T-helper 2 cell treated with Interferon-gamma antibody and Interleukin-4, amounts not matched to agents 100 ng/mL and 5 ng/mL, for 36 hours (primary cell): ENCODE results near the gene ATP6V0E2. TPM values are rescaled to one million over a fixed set of nuclear protein-coding genes. Genes with fewer than 3 reads are reported as not detected.
"Not testable (repeated sequence)": the region's sequence is repeated elsewhere in the genome, so short reads cannot be mapped to it uniquely, and the experiment has no call there.

Experiments
- intact Hi-C: fragments of 100-400 bp; cut with micrococcal nuclease; formaldehyde crosslinking; loops from one replicate; pipeline ENCODE4 v1.15.1; 2023
- total RNA-seq: library from RNA; stranded (reverse); gene quantifications from 2 replicates; pipeline ENCODE4 v1.2.3, GENCODE V29; 2022

ATP6V0E2 gene
- total RNA-seq, result 55.6 and 61.9 TPM in 2 replicates

- intact Hi-C loops, result loop anchor here (1.0 to 5.0 kb wide), 2 partner anchors 35 to 449 kb away; partner anchors contain the start of genes ACTR3C, LRRC61 and ZNF862
Measured at GRCh38 chr7:149873074-149873969, at the start of gene ATP6V0E2. ATP6V0E2 (plus strand) TSS chr7:149873969; CDS start chr7:149874066, 97 bp downstream.

DNA sequence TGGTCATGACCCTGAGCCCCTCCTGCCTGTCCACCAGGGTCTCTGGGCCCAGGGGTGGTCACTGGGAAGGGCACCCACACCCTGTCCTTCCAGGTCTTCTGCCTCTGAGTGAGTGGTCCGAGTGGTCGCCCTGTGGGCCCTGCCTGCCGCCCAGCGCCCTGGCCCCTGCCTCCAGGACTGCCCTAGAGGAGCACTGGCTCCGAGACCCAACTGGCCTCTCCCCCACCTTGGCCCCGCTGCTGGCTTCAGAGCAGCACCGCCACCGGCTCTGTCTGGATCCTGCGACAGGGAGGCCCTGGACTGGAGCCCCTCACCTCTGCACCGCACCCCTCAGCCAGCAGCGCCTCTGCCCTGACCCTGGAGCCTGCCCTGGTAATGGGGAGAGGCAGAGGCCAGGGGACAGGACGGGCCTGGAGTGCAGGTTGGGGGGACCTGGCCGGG, 49.4 kb upstream of the ATP6V0E2 start:
- intact Hi-C loops, result no loop called here

DNA sequence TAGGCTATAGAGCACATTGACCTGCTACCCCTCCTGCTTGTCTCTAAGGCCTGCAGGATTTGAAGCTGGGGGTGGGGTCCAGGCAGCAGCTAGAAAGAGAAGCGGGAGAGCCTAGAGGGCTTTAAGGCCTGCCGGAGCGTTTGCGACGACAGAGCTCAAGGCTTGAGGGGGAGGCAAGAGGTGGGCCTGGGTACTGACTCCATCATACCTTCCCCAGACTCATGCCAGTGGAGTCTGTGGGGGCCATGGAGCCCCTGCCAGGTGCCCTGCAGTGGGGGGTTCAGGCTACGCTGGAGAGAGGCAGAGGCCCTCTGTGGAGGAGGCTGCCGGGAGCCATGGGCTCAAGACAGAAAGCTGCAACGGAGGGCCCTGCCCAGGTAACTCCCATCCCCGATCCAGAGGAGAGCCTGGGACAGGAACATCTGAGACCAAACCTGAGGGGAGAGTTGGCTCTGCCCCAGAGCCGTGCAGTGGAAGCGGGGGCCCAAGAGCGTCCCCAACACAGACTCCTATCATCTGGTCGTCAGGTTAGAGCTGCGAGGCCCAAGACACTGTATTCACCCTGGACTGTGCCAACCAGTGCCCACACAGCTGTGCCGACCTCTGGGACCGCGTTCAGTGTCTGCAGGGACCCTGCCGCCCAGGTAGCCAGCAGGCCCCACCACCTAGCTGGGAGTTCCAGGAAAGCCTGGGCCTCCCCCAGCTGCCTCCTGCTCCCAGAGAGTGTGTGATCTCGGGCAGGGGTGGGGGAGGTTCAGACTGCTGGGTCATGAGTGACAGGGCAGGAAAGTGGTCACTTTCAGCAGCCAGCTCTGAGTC, 48.8 kb upstream of the ATP6V0E2 start:
- intact Hi-C loops, result no loop called here

- intact Hi-C loops, result no loop called here
Measured at GRCh38 chr7:149825567-149826343, 48.0 kb upstream of the ATP6V0E2 start.

- intact Hi-C loops, result no loop called here
Measured at GRCh38 chr7:149826344-149827088, 47.3 kb upstream of the ATP6V0E2 start.

DNA sequence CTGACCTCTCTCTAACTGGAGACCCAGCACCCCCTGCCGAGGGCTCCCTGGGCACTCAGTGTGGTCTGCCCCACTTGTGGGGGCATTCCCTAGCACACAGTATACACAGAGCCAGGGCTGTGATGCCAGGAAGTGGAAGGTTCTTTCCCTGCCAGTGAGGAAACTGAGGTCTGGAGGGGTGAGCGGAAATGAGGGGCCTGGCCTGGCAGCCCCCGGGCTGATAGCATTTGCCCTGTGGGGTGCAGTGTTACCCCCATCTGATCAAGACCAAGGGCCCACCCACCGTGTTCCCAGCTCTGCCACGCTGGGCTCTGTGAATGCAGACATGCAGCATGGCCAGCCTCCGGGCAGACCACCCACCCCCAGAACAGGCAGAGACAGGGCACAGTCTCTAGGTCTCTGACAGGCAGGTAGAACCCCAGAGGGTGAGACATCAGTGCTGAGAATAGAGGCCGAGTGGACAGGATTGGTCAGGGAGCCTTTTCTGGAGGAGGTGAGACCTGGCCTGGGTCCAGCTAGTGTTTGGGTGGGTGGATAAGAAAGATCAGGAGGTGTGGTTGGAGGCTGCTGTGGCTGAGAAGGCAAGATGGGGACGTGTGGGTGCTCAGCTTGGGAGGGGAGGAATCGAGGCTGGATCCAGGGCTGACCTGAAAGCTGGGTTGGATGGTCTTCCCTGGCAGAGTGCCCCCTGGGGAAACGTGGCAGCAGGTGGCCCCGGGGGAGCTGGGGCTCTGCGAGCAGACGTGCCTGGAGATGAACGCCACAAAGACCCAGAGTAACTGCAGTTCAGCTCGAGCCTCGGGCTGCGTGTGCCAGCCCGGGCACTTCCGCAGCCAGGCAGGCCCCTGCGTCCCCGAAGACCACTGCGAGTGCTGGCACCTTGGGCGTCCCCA, 46.4 kb upstream of the ATP6V0E2 start:
- intact Hi-C loops, result no loop called here

GRCh38 chr7:149828357-149829309, 45.1 kb upstream of the ATP6V0E2 start:
- intact Hi-C loops, result no loop called here

DNA sequence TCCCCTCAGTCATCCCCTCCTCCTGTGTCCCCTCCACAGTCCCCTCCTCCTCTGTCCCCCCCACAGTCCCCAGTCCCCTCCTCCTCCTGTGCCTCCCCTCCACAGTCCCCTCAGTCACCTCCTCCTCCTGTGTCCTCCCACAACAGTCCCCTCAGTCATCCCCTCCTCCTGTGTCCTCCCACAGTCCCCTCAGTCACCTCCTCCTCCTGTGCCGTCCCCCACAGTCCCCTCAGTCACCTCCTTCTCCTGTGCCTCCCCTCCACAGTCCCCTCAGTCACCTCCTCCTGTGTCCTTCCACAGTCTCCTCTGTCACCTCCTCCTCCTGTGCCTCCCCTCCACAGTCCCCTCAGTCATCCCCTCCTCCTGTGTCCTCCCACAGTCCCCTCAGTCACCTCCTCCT, 43.2 kb upstream of the ATP6V0E2 start:
- intact Hi-C loops, result not testable (repeated sequence)

GRCh38 chr7:149830997-149831740, 42.6 kb upstream of the ATP6V0E2 start:
- intact Hi-C loops, result no loop called here

DNA sequence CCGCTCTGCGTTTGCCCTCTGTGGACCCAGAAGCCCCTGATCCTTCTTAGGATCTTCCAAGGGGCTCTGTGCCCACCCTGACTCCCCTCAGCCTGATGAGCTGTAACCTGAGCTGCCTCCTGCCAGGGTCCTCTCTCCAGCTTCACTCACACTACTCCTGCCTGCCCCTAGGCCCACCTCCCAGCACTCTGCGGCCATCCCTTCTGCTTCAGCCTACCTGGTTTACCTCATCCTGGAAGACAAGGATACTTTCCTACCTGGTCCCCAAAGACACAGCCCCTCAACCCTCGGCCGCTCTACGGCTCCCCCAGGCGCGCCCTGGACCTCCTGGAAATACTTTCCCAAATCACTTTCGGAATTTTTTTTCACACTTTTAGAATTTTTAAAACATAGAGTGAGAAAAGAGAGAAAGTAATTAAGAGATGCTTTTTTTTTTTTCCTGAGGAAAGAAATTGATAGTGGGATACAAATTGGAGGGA, 42.0 kb upstream of the ATP6V0E2 start:
- intact Hi-C loops, result no loop called here

DNA sequence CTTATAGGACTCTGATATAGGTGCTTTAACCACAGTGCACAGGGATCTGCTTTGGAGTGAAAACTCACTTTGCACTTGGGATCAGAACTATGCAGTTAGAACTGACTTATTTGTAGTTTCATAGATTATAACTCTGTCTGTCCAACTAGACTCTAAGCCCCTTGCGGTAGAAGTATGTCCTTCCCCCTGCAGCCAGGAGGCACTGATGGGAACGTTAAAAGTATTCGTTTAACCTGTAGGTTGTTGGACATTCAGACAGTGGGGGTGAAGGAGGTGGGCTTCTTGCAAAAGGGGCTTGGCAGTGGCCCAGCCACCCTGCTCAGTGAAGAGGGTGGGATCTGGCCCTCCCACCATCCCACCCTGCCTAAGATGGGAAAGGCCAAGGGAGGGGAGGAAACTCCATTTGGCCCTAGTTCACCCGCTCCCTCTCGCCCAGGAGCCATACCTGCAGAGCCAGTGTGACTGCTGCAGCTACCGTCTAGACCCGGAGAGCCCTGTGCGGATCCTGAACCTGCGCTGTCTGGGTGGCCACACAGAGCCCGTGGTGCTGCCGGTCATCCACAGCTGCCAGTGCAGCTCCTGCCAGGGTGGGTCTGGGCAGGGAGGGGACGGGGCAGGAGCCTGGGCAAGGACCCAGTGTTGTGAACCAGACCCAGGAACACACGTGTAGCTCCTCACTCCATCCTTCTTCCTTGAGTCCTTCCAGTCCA, 41.3 kb upstream of the ATP6V0E2 start:
- intact Hi-C loops, result no loop called here

DNA sequence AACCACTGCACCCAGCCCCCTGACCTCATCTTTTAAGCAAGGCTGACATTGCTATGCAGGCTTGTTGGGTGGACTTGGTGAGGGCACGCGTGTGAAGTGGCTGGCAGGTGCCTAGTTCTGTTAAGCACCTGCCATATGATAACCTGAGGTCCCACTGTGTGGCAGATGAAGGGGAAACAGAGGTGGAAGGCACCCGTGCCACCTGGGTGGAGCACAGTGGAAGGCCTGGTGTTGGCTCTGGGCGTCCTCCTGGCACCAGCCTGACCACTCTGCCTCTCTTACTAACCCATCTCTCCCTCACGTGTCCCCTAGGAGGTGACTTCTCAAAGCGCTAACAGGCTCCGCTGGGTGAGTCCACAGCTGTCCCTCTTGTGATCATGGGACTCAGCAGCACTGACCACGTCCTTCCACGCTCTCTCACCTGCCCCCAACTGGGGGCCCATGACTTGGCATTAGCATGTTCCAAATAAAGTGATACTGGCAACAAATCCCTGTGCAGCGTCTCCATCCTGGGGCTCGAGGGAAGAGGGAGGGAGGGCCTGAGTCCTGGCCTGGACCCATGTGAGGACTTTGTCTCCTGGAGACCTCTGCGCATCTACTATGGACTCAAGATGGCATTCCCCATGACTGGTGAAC, 40.2 kb upstream of the ATP6V0E2 start:
- intact Hi-C loops, result no loop called here

DNA sequence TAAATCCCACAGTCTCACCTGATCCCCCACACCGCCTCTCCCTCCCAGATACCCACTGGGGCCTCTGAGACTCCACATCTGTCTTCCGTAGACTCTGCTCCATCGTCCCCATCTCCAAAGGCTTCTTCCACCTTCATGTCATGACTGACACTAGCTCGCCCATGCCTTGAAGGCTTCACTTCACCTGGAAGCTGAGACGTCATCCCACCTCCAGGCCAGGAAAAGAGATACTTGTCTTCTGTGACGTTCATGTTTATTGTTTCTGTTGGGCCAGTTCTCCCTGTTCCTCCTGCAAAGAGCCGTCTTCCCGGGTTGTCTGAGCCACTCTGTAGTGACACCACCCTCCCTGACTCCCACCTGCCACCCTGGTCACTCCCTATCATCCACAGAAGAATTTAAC, 39.2 kb upstream of the ATP6V0E2 start:
- intact Hi-C loops, result no loop called here

DNA sequence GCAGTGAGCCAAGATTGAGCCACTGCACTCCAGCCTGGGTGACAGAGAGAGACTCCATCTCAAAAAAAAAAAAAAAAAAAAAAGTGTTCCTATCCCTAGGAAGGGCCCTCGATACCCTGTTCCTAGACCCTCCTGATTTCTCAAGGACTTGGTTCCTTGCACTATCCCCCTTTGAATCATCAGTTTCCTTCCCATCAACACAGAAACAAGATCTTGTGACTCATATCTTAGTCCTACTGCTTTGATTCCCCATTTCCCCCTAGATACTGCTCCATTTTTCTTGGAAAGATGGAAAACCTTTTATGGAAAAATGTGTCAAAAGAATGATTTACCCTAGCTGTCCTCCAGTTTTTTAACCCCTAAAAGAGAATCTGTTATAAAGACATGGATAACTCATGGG, 37.3 kb upstream of the ATP6V0E2 start:
- intact Hi-C loops, result no loop called here

DNA sequence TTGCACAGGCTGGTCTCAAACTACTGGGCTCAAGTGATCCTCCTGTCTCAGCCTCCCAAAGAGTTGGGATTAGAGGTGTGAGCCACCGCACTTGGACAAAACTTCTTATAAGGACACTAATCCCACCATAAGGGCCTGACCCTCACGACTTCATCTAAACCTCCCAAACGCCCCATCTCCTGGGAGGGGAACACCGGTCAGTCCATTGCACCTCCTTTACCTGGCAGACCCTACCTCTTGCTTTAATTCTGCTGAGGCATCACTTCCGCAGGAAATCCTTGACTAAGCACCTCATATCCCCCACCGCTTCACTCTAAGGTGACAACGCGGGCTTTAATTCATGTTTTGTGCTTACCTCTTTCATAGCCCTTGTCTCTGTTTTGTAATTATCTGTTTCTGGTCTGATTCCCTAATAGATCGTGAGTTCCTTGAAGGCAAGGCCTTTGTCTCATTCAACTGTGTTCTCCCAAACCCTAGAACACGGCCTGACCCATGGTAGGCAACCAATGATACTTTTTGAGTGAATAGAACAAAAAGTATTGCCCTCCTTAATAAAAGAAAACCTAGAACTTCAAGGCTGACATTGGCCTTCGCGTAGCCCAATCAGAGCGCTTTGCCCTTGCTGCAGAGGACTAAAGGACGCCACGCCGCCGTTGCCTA, 36.1 kb upstream of the ATP6V0E2 start:
- intact Hi-C loops, result loop anchor here (1.0 to 2.0 kb wide), 7 partner anchors 28 to 1390 kb away; partner anchors contain the start of genes ABCF2, ATP6V0E2, PDIA4 and ZNF746
